ENCODE measurements around the gene FAF1. TPM values are rescaled to one million over a fixed set of nuclear protein-coding genes. Genes with fewer than 3 reads are reported as not detected.
A peak's percentile ranks its signal among the peaks of the same experiment; 100 is the strongest.
"Not testable (repeated sequence)": the region's sequence is repeated elsewhere in the genome, so short reads cannot be mapped to it uniquely, and the experiment has no call there.

Gene FAF1
- total RNA-seq, 1 experiment from 2014 or later = 73.2 TPM

DNA sequence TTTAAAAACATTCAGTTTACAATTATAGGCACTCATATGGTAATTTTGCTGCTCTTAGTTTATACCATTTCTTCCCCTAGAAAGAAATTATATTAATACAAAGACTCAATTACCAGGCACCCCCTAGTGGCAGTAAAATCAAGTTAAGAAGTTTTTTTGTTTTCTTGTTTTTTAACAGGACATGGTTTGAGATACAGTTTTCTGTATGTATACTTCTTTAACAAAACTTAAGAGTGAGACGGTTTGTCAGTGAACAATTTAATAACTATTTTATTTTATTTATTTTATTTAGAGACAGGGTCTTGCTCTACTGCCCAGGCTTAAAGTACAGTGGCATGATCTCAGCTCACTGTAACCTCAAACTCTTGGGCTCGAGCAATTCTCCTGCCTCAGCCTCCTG is 224.6 kb downstream of the FAF1 start:
- ATAC-seq (no peak), DNase-seq (ENCODE audit: low read depth, low spot score) (no peak)
- H3K79me2 ChIP-seq (ENCODE audit: insufficient read depth, low read length) = no peaks in the 10 kb centered on the region
- H3K27ac ChIP-seq (ENCODE audit: low read depth, low read length) = no peak overlapping the region
- intact Hi-C loops (cut with micrococcal nuclease) = loop anchor here (1.0 kb wide), 1 partner anchor 367 kb away; no protein-coding TSS in a partner anchor
- no peak overlapping the region for H2AFZ ChIP-seq (ENCODE audit: low read depth, low read length, poor library complexity, severe bottlenecking)
- H3K4me2 ChIP-seq (ENCODE audit: low read length) = no peak overlapping the region
- H3K36me3 ChIP-seq (ENCODE audit: control insufficient read depth in 1 of 2, insufficient read depth in 2 of 2, low read length in 2 of 2) = no peaks in the 10 kb centered on the region
- H3K4me3 ChIP-seq (replicated peaks in 1 of 2; ENCODE audit: low read depth in 1 of 2, low read length in 2 of 2) = no peak overlapping the region
- H3K9me2 ChIP-seq (ENCODE audit: insufficient read depth) = no peaks in the 10 kb centered on the region
- ChIA-PET CTCF (interaction anchor here (1.7 kb wide), 2 partner anchors 14 to 114 kb away, joined by 3 to 6 read pairs; no protein-coding TSS in a partner anchor), RAD21 (ENCODE audit: low non-redundant PET in 1 of 2, low total read pairs in 2 of 2, uncharacterized antibody in 2 of 2, unreplicated experiment in 2 of 2) (no interaction called here), POLR2A (no interaction called here)
- BruUV-seq (replicated peaks) = no TSS peak
- H3K9ac ChIP-seq (ENCODE audit: low read length) = no peak overlapping the region
- no peaks in the 10 kb centered on the region for H3K4me1 ChIP-seq (ENCODE audit: control insufficient read depth in 1 of 2, insufficient read depth in 2 of 2, low read length in 2 of 2)
- no peak for TF ChIP-seq POLR2A (IDR thresholded peaks at IDR 0.05; ENCODE audit: borderline replicate concordance, extremely low read depth, insufficient read depth, insufficient read length)
- no peak for TF ChIP-seq JUND (IDR thresholded peaks at IDR 0.05)
- no peak for TF ChIP-seq SP1 (IDR thresholded peaks at IDR 0.05; ENCODE audit: low read depth)
- TF ChIP-seq POLR2AphosphoS5 (IDR thresholded peaks at IDR 0.05; ENCODE audit: low read depth, low read length) = no peak
- no peak for TF ChIP-seq SIN3A (IDR thresholded peaks at IDR 0.05; ENCODE audit: low read depth)
- TF ChIP-seq CTCF (IDR thresholded peaks at IDR 0.05 in 2 of 3, conservative IDR thresholded peaks at IDR 0.05 in 1 of 3; ENCODE audit: borderline replicate concordance in 1 of 3, insufficient read depth in 1 of 3, low read depth in 2 of 3, low read length in 2 of 3) = peak; percentile 54 to 68 (median 55); a peak in 5 of 6 replicates
- TF ChIP-seq ELF1 (IDR thresholded peaks at IDR 0.05; ENCODE audit: borderline replicate concordance, low read depth) = no peak
- TF ChIP-seq EZH2phosphoT487 (IDR thresholded peaks at IDR 0.05; ENCODE audit: borderline replicate concordance) = no peak
- no peak for TF ChIP-seq CEBPB (IDR thresholded peaks at IDR 0.05; ENCODE audit: low read depth)
- no peak for TF ChIP-seq ATF3 (IDR thresholded peaks at IDR 0.05)
- peak; percentile 54 for TF ChIP-seq RAD21 (IDR thresholded peaks at IDR 0.05; ENCODE audit: low read depth)
- TF ChIP-seq, protein P1, sequence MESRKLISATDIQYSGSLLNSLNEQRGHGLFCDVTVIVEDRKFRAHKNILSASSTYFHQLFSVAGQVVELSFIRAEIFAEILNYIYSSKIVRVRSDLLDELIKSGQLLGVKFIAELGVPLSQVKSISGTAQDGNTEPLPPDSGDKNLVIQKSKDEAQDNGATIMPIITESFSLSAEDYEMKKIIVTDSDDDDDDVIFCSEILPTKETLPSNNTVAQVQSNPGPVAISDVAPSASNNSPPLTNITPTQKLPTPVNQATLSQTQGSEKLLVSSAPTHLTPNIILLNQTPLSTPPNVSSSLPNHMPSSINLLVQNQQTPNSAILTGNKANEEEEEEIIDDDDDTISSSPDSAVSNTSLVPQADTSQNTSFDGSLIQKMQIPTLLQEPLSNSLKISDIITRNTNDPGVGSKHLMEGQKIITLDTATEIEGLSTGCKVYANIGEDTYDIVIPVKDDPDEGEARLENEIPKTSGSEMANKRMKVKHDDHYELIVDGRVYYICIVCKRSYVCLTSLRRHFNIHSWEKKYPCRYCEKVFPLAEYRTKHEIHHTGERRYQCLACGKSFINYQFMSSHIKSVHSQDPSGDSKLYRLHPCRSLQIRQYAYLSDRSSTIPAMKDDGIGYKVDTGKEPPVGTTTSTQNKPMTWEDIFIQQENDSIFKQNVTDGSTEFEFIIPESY (IDR thresholded peaks at IDR 0.05; ENCODE audit: extremely low read depth, insufficient replicate concordance, low read length) = no peak
- no peak for TF ChIP-seq SRF (IDR thresholded peaks at IDR 0.05; ENCODE audit: low read depth)
- TF ChIP-seq CBX3 (IDR thresholded peaks at IDR 0.05; ENCODE audit: low read depth) = no peak
- no peak for TF ChIP-seq TCF7L2 (IDR thresholded peaks at IDR 0.05; ENCODE audit: borderline replicate concordance, extremely low read depth, insufficient read depth, insufficient read length)
- TF ChIP-seq FOSL1 (IDR thresholded peaks at IDR 0.05; ENCODE audit: low read depth) = no peak
- no peak for TF ChIP-seq EGR1 (IDR thresholded peaks at IDR 0.05; ENCODE audit: low read depth)
- H3K27me3 ChIP-seq (ENCODE audit: insufficient read depth, low read length) = no peaks in the 10 kb centered on the region
- no peaks in the 10 kb centered on the region for H4K20me1 ChIP-seq (ENCODE audit: insufficient read depth)
- no peaks in the 10 kb centered on the region for H3K9me3 ChIP-seq (ENCODE audit: control insufficient read depth in 1 of 2, insufficient read depth in 1 of 2, low read depth in 1 of 2, low read length in 2 of 2)

DNA sequence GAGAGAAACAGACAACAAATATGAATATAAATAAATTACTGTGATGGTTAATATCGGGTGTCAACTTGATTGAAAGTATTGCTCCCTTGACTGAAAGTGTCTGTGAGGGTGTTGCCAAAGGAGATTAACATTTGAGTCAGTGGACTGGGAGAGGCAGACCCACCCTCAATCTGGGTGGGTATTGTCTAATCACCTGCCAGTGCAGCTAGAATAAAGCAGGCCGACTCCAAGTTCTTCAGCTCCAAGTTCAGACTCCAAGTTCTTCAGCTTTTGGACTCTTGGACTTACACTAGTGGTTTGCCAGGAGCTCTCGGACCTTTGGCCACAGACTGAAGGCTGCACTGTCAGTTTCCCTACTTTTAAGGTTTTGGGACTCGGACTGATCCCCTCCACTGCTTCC is 232.5 kb downstream of the FAF1 start:
- H3K27me3 ChIP-seq (ENCODE audit: insufficient read depth, low read length); H4K20me1 ChIP-seq (ENCODE audit: insufficient read depth); CTCF ChIA-PET; POLR2A ChIA-PET; H2AFZ ChIP-seq (ENCODE audit: low read depth, low read length, poor library complexity, severe bottlenecking); H3K4me1 ChIP-seq (ENCODE audit: control insufficient read depth in 1 of 2, insufficient read depth in 2 of 2, low read length in 2 of 2); DNase-seq (ENCODE audit: low read depth, low spot score); H3K4me2 ChIP-seq (ENCODE audit: low read length); H3K36me3 ChIP-seq (ENCODE audit: control insufficient read depth in 1 of 2, insufficient read depth in 2 of 2, low read length in 2 of 2); H3K9ac ChIP-seq (ENCODE audit: low read length); H3K4me3 ChIP-seq (replicated peaks in 1 of 2; ENCODE audit: low read depth in 1 of 2, low read length in 2 of 2); intact Hi-C loops (cut with micrococcal nuclease); H3K9me3 ChIP-seq (ENCODE audit: control insufficient read depth in 1 of 2, insufficient read depth in 1 of 2, low read depth in 1 of 2, low read length in 2 of 2); ATAC-seq; BruUV-seq (replicated peaks); H3K79me2 ChIP-seq (ENCODE audit: insufficient read depth, low read length); RAD21 ChIA-PET (ENCODE audit: low non-redundant PET in 1 of 2, low total read pairs in 2 of 2, uncharacterized antibody in 2 of 2, unreplicated experiment in 2 of 2); H3K9me2 ChIP-seq (ENCODE audit: insufficient read depth); H3K27ac ChIP-seq (ENCODE audit: low read depth, low read length): not testable (repeated sequence)
